ENCODE results near the gene DCLRE1C.

DNA sequence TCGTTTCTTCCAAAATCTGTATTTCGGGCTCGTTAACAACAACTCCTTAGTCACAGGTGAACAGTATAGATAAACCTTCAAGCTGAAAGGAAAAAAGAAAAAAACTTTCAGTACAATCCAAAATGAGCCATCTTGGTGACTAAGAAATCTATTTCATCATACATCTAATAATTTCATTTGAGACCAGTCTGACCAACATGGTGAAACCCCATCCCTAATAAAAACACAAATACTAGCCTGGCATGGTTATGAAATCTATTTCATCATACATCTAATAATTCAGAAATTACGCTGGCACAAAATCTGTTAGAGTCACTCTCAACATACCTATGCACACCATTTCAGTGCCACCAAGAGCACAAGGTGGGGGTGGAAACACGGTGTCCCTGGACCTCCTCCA lies 8.8 kb downstream of the DCLRE1C start:
- no peak for TF ChIP-seq POLR2AphosphoS5 (IDR thresholded peaks at IDR 0.05; ENCODE audit: insufficient read depth in 1 of 2, low read depth in 1 of 2)
- TF ChIP-seq, protein P1, sequence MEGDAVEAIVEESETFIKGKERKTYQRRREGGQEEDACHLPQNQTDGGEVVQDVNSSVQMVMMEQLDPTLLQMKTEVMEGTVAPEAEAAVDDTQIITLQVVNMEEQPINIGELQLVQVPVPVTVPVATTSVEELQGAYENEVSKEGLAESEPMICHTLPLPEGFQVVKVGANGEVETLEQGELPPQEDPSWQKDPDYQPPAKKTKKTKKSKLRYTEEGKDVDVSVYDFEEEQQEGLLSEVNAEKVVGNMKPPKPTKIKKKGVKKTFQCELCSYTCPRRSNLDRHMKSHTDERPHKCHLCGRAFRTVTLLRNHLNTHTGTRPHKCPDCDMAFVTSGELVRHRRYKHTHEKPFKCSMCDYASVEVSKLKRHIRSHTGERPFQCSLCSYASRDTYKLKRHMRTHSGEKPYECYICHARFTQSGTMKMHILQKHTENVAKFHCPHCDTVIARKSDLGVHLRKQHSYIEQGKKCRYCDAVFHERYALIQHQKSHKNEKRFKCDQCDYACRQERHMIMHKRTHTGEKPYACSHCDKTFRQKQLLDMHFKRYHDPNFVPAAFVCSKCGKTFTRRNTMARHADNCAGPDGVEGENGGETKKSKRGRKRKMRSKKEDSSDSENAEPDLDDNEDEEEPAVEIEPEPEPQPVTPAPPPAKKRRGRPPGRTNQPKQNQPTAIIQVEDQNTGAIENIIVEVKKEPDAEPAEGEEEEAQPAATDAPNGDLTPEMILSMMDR (IDR thresholded peaks at IDR 0.05): no peak
